Activated CD8-positive, alpha-beta memory T cell treated with anti-CD3 and anti-CD28 coated beads, Interleukin-2, amount 50 U/mL, for 1 hour (primary cell): ENCODE results near the gene UBA1.

Experiments used
- DNase-seq: peaks from one replicate; pipeline ENCODE4 v3.0.0-alpha.2; 2020; ENCODE audit errors: extremely low read depth

Gene UBA1

DNA sequence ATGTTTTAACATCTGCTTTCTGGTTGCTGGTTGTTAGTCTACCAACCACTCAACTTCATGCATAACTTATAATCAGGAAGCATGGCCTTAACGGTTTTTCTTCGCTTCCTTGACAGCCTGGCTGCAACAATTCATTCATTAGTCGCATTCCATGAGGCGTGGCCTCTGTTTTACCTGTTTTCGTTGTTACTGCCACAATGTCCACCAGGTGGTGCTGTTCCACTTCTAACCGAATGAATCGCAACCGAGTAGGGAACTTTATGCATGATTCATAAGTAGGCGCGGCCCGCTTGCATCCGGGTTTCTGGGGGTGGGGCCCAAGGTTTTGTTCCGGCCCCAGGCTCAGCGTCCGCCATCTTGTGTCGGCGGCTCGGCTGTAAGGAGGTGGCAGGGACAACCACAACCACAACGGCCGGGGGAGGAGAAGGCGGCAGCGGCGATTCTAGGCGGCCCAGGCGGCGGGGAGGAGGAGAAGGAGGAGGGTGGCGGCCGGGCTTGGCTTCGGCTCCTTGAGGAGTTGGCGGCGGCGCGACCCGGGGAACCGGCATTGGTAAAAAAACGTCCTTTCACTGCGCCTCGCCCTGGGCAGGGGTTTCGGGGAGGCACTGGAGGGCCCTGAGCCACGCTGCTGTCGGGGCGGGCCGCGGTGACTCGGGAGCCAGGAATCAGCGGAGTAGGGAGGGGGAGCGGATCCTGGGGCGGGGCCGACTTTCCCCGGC is at the start of gene UBA1:
TSS of gene UBA1 (plus strand) at position 355 of the 719 bp plus-strand sequence. CDS start 4,974 bp downstream, outside the sequence.
- DNase-seq, result peak; percentile 95

DNA sequence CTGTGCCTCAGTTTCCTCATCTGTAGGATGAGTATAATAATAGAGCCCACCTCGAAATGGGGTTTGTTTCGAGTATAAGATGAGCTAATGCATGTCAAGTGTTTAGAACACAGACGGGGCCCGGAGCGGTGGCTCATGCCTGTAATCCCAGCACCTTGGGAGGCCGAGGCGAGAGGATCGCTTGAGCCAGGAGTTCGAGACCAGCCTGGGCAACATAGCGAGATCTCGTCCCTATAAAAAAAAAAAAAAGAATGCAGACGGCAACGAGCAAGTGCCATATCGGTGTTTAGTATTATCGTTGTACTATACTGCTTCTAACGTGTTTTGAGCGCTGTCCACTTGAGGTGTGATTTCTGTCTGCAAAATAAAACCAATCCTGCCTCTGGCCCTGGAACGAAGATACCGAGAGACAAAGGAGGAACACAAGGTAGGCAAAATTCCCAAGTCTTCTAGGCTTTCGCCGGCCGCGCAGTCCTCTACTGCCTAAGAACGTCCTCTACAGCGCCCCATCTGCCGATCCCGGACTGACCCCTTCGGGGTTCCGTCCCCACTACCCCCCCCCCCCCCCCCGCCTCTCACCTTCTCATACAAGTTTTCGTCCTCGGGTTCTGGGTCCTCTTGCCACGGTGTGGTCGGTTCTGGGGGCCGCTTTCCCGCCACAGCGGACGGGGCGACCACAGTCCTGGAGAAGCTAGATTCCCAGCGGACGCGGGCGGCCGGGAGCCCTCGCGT is 49.6 kb upstream of the UBA1 start:
- DNase-seq, result no peak

DNA sequence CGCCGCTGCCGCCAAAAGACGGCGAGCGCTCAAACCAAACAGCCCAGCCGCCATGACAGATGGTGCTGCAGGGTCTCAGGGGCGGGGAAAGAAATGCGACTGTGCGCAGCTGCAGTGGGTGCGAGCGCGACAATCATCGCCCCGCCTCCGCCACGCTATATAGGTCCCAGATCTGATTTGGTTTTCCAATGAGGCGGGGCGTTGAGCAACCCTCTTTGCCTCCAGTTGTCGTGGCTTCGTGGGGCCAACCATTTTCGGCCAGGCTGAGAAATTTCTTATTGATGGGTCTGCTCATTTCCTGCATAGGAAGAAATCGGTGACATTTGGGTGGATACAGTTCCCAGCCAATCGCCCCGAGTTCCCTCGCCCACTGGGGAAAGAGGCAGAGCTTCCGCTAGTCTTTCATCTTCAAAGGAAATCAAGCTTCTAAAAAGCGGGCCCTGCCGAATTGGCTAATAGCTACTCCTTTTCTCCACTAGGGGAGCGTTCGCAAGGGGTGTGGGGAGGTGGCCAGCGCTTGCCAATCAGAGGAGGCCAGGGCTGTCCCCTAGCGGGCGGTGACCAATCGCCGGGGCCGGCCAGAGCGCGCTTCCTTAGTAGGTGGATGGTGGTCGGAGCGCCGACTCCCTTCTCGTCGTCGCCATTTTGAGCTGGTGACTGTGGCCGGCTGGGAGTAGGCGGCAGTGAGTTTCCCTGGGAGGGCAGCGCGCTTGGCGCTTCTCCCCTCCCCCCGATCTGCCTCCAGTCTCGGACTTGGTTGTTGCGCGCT is 48.8 kb upstream of the UBA1 start, which contains the start of the genes NDUFB11 and RBM10:
TSS of gene NDUFB11 (minus strand) at position 77 of the 769 bp plus-strand sequence. CDS start at position 54, 23 bp downstream.
TSS of gene RBM10 (plus strand) at position 596 of the 769 bp plus-strand sequence. CDS start 2,261 bp downstream, outside the sequence.
- DNase-seq, result peak; percentile 69

DNA sequence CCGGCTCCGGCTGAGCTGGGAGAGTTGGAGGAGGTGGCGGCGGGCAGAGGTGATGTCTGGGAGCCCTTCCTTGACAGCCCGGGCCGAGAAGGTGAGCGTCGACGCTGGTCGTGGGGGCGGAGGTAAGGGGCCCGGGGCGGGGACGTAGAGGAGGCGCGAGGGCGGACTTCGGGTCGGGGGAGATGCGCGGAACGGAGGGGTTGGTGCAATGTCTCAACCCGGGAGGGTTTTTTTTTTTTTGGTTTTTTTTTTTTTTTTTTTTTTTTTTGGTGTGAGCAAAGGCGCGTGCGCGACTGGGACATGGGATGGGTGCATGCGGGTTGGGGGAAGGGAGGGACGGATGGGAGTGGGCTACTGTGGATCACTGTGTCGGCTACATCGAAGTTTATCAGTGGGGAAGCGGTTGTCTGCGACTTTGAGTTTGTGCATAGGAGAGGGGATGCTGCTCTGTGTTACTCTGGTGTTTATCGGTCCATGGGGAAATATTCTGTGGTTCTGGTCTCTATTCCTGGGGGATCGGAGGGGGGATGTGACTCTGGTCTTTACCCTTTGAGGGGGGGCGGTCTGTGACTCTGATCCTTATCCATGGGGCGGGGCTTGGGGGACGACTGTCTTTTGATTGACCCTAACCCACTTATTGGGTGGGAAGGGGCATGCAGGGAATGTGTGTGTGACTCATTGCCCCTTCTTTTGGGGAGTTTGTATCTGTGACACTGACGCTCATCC is 48.1 kb upstream of the UBA1 start:
- DNase-seq, result no peak

DNA sequence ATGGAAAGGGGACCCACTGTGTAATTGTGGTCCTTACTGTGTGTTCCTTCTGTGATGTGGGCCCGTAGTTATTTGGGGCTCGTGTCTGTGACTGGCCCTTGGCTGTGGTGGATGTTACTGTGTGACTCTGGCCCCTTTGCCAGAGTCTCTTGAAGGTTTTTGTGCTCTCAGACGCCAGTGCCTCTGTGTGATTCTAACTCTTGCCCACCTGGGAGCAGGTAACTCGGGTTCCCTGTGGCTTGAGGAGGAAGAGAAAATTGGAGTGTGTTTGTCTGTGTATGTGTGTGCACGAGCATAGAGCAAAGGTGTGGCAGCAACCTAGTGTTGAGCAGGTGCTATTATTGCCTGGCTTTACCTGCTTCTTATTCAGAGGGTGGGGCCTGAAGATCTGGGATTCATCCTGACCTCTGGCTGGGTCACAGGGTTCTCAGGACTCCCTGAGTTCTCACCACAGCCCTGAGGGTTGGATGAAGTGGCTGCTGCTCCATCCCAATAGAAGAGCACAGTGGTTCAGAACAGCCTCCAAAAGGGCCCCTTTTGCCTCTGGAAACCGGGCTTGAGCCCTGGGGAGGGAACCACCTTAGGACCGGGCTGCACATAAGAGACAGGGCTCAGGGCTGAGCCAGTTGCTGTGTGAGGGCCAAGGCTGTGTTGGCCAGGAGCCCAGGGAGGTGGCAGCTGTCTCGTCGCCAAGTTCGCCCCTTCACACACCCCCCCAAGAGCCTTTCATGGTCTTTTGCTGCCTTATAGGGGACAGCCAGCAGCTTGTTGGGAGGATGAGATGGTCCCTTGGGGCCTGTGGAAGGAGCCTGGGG is 47.3 kb upstream of the UBA1 start:
- DNase-seq, result no peak

DNA sequence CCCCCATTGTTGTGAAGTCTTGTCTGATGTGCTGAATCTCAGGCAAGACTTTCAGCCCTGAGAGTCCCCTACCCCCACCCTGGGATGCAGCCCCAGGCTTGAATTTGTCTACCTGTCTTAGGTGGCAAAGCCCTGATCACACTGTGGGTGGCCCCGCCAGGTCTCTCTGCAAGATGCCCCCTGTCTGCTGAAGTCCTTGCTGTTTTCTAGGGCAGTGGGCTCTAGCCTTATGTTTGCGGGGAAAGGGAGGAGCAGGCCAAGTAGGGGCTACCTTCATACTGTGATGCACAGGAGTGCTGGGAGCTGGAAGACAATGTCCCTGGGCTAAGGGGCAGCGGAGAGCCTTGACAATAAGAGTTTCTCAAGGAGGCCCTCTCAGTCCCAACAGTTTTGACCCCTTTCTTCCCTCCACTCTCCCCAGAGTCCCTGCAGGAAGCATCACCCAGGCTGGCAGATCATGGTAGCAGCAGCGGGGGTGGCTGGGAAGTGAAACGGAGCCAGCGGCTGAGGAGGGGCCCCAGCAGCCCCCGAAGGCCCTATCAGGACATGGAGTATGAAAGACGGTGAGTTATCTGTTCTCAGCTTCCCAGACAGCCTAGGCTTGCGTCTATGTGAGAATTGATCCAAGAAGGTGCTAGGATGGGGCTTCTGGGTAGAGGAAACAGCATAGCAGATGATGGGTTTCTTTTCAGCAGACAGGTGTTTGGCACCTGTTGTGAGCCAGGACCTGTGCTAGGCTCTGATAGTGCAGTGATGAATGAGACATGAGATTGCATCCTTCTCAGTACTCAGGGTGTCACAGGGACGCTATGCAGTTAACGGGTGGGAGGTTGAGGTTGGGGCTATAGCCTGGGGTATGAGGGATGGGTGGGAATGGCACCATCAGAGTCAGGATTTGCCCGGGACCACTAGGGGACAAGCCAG is 46.4 kb upstream of the UBA1 start:
- DNase-seq, result no peak

DNA sequence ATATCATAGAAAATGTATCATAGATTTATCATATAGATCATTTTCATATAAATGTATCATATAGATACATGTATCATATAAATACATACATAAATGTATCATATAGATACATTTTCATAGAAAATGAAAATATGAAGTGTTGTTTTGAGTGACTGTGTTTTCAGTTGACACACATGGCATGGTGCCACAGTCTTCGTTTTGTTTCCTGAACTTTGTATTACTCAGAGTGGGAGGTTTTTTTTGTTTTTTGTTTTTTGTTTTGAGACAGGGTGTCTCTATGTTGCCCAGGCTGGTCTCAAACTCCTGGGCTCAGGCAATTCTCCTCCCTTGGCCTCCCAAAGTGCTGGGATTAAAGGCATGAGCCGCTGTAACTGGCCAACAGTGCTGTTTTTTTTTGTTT is 44.7 kb upstream of the UBA1 start:
- no peak for DNase-seq

DNA sequence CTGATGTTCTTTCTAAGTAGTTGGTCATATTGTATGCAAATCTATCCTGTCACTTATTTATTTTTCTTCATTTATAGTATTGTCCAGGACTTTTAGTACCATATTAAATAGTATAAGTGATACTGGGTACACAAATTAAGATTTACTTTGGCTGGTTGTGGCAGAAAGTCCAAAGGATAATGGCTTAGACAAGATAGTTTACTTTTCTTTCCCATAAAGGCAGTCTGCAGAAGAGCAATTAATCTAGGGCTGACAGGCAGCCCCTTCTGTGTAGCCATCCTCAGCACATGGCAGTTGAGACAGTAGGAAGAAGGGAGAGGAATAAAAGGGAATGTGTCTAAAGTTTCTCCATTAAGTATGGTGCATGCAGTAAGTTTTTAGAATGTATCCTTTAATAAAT is 42.2 kb upstream of the UBA1 start:
- DNase-seq, result no peak

DNA sequence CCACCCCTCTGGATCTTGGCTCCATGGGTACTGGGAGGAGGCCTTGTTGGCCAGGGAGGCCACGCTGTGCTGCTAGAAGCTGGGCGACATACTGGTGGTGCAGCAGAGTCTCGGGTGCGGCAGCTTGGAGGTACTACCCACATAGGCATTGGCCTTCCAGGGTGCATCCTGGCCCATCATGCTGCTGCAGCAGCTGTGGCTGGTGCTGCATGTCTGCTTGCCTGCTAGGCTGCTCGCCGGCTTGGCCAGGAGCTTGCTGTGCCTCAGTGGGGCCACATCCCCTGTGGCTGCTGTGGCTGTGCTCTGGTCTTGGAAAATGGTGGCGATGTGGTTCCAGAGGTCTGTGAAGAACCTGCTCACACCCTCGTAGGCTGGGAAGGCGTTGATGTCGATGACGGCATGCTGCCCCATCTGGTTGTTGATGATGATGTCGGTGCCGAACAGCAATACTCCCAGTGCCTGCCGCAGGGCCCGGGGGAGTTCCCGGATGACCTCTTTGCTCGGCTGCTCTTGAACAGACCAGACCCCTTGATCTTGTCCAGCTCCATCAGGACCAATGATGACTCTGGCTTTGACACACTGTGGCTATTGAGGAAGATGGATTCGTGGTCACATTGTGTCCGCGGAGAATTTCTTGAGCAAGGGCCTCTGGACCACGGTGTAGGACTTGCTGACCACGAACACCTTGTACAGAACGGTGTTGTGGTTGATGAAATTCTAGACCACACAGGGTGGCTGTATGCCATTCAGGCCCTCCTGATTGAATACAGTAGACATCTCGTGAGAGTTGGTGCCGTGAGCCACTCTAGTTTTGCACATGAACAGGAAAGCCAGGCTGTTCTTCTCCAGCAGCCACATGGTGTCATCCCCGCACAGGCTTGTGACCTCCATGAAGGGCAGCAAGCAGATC is 36.8 kb upstream of the UBA1 start:
- no peak for DNase-seq

DNA sequence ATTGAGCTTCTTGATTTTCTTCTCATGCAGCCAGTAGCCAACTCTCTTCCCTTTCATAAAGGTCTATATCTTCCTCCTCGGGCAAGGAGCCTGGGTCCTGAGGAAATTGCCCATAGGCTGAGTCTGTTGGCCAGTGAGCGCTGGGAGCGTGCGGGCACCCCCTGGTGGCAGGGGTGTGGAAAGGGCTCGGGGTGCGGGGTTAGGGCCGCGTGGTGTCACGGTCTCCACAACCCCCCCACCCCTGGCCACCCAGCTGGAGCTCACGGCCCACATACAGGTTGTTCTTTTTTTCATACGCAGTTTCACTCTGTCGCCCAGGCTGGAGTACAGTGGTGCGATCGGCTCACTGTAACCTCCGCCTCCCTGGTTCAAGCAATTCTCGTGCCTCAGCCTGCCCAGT is 35.5 kb upstream of the UBA1 start:
- DNase-seq, result no peak

DNA sequence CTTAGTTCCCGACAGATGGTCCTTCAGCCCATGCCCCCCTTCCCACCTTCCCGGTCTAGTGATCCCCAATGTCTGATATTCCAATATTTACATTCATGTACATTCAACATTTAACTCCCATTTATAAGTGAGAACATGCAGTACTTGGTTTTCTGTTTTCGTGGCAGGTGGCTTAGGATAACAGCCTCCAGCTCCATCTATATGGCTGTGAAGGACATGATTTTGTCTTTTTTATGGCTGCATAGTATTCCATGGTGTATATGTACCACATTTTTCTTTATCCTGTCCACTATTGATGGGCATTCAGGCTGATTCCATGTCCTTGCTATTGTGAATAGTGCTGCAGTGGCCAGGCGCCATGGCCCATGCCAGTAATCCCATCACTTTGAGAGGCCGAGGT is 34.8 kb upstream of the UBA1 start:
- DNase-seq, result no peak

DNA sequence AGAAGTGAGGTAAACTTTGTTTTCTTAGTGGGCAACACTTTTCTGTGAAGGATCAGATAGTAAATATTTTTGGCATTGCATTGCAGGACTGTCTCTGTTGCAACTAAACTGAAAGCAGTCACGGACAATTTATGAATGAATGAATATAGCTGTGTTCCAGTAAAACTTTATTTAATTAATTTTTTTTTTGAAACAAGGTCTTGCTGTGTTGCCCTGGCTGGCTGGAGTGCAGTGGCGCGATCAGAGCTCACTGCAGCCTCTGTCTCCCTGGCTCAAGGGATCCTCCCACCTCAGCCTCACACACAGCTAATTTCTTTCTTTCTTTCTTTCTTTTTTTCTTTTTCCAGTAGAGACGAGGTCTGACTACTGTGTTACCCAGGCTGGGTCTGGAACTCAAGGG is 32.8 kb upstream of the UBA1 start:
- DNase-seq, result no peak

DNA sequence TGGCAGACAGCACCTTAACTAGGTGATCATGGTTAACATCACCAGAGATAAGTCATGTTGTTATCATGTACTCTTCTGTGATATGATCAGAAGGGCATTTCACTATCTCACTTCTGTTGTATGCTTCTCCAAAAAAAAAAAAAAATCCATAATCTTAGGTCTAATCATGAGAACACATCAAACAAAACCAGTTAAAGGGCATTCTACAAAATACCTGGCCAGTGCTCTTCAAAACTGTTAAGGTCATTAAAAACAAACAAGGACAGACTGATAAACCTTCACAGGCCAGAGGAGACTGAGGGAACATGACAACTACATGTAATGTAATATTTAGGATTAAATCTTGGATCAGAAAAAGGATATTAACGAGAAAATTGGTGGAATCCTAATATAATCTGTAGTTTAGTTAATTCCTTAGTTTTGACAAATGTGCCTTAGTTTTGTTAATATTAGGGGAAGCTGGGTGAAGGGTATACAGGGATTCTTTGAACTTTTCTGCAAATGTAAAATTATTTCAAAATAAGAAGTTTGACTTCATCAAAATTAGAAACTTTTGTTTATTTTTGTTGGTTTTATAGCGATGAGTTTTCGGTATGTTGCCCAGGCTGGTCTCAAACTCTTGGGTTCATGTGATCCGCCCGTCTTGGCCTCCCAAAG is 30.6 kb upstream of the UBA1 start:
- no peak for DNase-seq

DNA sequence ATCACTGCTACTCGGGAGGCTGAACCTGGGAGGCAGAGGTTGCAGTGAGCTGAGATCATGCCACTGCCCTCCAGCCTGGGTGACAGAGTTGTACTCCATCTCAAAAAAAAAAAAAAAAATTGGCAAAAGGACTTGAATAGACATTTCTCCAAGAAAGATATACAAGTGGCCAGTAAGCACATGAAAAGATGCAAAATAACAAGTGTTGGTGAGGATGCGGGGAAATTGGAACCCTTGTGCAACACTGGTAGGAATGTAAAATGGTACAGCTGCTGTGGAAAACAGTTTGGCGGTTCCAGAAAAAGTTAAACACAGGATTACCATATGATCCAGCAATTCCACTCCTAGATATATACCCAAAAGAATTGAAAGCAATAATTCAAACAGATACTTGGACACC is 29.2 kb upstream of the UBA1 start:
- no peak for DNase-seq

DNA sequence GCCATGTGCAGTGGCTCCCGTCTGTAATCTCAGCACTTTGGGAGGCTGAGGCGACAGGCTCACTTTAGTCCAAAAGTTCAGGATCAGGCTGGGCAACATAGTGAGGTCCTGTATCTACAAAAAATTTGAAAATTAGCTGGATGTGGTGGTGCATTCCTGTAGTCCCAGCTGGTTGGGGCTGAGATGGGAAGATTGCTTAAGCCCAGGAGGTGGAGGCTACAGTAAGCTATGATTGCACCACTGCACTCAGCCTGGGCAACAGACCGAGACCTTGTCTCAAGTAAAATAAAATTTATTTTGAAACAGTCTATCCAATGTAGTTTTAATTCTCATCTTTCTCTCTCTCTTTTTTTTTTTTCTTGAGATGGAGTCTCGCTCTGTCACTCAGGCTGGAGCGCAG is 27.5 kb upstream of the UBA1 start:
- no peak for DNase-seq

DNA sequence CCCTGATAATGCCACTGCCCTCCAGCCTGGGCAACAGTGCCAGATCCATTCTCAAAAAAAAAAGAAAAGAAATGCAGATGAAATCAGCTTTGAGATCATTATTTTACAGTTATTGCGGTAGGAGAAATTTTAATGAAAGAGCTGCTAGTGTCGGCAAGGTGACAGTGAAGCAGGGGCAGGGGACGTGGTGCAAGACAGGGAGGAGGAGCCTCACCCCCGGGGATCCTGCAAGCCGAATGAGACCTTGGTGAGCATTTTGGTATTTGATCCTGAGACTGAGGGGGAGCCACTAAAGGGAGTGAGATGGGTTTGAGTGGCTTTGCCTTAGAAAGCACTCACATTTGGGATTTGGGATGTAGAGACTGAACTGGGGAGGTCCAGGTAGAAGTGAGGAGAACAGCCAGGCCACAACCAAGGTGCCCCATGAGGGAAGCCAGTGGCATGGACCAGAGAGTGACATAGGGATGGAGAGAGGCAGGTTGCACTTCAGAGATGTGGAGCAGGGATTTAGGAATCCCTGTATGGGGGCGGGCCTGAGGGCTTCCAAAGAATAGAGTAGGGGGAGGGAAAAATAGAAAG is 25.0 kb upstream of the UBA1 start:
- no peak for DNase-seq

DNA sequence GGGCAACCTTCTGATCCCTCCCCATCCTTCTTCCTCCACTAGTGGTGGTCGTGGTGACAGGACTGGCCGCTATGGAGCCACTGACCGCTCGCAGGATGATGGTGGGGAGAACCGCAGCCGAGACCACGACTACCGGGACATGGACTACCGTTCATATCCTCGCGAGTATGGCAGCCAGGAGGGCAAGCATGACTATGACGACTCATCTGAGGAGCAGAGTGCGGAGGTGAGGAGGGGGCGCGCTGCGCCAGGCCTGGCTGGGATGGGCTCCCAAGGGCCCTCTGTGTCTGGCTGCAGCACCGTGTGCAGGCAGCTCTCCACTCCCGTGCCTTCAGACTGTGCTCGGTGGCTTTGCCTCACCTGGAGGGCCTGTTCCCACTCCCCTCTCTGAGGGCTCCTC is 24.4 kb upstream of the UBA1 start:
- no peak for DNase-seq
